Measurements from ENCODE around the gene KIAA2012.

The KIAA2012 gene

GRCh38 chr2:202147775-202148174 lies 74.7 kb downstream of the KIAA2012 start:
- no peak overlapping the region for H3K9ac ChIP-seq (ENCODE audit: low read length)
- no peak overlapping the region for H3K27ac ChIP-seq (ENCODE audit: low read length)
- no peak overlapping the region for H2AFZ ChIP-seq (ENCODE audit: low read depth, low read length)
- no peak overlapping the region for H3K4me2 ChIP-seq (ENCODE audit: low read length)
- H3K4me3 ChIP-seq (ENCODE audit: low read length): no peak overlapping the region
- no peaks in the 10 kb centered on the region for H3K9me3 ChIP-seq (ENCODE audit: insufficient read depth, low read length)
- H3K36me3 ChIP-seq (replicated peaks; ENCODE audit: low read depth, low read length): no peaks in the 10 kb centered on the region
- H3K27me3 ChIP-seq (ENCODE audit: low read depth, low read length): no peaks in the 10 kb centered on the region
- no peaks in the 10 kb centered on the region for H3K79me2 ChIP-seq (ENCODE audit: low read length)
- TF ChIP-seq, protein P1, sequence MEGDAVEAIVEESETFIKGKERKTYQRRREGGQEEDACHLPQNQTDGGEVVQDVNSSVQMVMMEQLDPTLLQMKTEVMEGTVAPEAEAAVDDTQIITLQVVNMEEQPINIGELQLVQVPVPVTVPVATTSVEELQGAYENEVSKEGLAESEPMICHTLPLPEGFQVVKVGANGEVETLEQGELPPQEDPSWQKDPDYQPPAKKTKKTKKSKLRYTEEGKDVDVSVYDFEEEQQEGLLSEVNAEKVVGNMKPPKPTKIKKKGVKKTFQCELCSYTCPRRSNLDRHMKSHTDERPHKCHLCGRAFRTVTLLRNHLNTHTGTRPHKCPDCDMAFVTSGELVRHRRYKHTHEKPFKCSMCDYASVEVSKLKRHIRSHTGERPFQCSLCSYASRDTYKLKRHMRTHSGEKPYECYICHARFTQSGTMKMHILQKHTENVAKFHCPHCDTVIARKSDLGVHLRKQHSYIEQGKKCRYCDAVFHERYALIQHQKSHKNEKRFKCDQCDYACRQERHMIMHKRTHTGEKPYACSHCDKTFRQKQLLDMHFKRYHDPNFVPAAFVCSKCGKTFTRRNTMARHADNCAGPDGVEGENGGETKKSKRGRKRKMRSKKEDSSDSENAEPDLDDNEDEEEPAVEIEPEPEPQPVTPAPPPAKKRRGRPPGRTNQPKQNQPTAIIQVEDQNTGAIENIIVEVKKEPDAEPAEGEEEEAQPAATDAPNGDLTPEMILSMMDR (IDR thresholded peaks at IDR 0.05; ENCODE audit: low read depth, low read length): no peak
- H3K4me1 ChIP-seq (ENCODE audit: low read length): no peaks in the 10 kb centered on the region
- no peaks in the 10 kb centered on the region for H4K20me1 ChIP-seq (ENCODE audit: insufficient read depth, low read length)

GRCh38 chr2:202148515-202149154 lies 75.6 kb downstream of the KIAA2012 start:
- Histone ChIP-seq H3K4me1 (ENCODE audit: low read length) (no peaks in the 10 kb centered on the region), H3K4me2 (ENCODE audit: low read length) (no peak overlapping the region), H2AFZ (ENCODE audit: low read depth, low read length) (no peak overlapping the region), H3K9ac (ENCODE audit: low read length) (no peak overlapping the region), H3K9me3 (ENCODE audit: insufficient read depth, low read length) (no peaks in the 10 kb centered on the region), H3K4me3 (ENCODE audit: low read length) (no peak overlapping the region), H3K79me2 (ENCODE audit: low read length) (no peaks in the 10 kb centered on the region), H3K27ac (ENCODE audit: low read length) (no peak overlapping the region), H4K20me1 (ENCODE audit: insufficient read depth, low read length) (no peaks in the 10 kb centered on the region), H3K36me3 (replicated peaks; ENCODE audit: low read depth, low read length) (no peaks in the 10 kb centered on the region), H3K27me3 (ENCODE audit: low read depth, low read length) (no peaks in the 10 kb centered on the region; the same call in 1 of the 2 replicates)
- TF ChIP-seq, protein P1 (IDR thresholded peaks at IDR 0.05; ENCODE audit: low read depth, low read length): no peak
- no peak for TF ChIP-seq EZH2phosphoT487 (IDR thresholded peaks at IDR 0.05; ENCODE audit: low read depth)

GRCh38 chr2:202149155-202149762 lies 76.2 kb downstream of the KIAA2012 start:
- H3K9me3 ChIP-seq (ENCODE audit: insufficient read depth, low read length): no peaks in the 10 kb centered on the region
- no peak overlapping the region for H3K27ac ChIP-seq (ENCODE audit: low read length)
- H3K79me2 ChIP-seq (ENCODE audit: low read length): no peaks in the 10 kb centered on the region
- TF ChIP-seq EZH2phosphoT487 (IDR thresholded peaks at IDR 0.05; ENCODE audit: low read depth): no peak
- TF ChIP-seq, protein P1 (IDR thresholded peaks at IDR 0.05; ENCODE audit: low read depth, low read length): no peak
- H3K36me3 ChIP-seq (replicated peaks; ENCODE audit: low read depth, low read length): no peaks in the 10 kb centered on the region
- H4K20me1 ChIP-seq (ENCODE audit: insufficient read depth, low read length): no peaks in the 10 kb centered on the region
- H2AFZ ChIP-seq (ENCODE audit: low read depth, low read length): no peak overlapping the region
- no peaks in the 10 kb centered on the region; the same call in 1 of the 2 replicates for H3K27me3 ChIP-seq (ENCODE audit: low read depth, low read length)
- no peak overlapping the region for H3K9ac ChIP-seq (ENCODE audit: low read length)
- no peak overlapping the region for H3K4me2 ChIP-seq (ENCODE audit: low read length)
- no peak overlapping the region for H3K4me3 ChIP-seq (ENCODE audit: low read length)
- H3K4me1 ChIP-seq (ENCODE audit: low read length): no peaks in the 10 kb centered on the region

GRCh38 chr2:202149936-202150335 lies 76.9 kb downstream of the KIAA2012 start:
- Histone ChIP-seq H4K20me1 (ENCODE audit: insufficient read depth, low read length) (no peaks in the 10 kb centered on the region), H3K9me3 (ENCODE audit: insufficient read depth, low read length) (no peaks in the 10 kb centered on the region), H2AFZ (ENCODE audit: low read depth, low read length) (no peak overlapping the region)

More at GRCh38 chr2:202149936-202150335, 76.9 kb downstream of the KIAA2012 start:
- no peaks in the 10 kb centered on the region for H3K4me1 ChIP-seq (ENCODE audit: low read length)
- TF ChIP-seq, protein P1 (IDR thresholded peaks at IDR 0.05; ENCODE audit: low read depth, low read length): no peak
- TF ChIP-seq EZH2phosphoT487 (IDR thresholded peaks at IDR 0.05; ENCODE audit: low read depth): no peak
- no peak overlapping the region for H3K9ac ChIP-seq (ENCODE audit: low read length)
- H3K27me3 ChIP-seq (ENCODE audit: low read depth, low read length): no peaks in the 10 kb centered on the region; the same call in 1 of the 2 replicates
- H3K4me3 ChIP-seq (ENCODE audit: low read length): no peak overlapping the region
- no peak overlapping the region for H3K27ac ChIP-seq (ENCODE audit: low read length)
- H3K36me3 ChIP-seq (replicated peaks; ENCODE audit: low read depth, low read length): no peaks in the 10 kb centered on the region
- H3K79me2 ChIP-seq (ENCODE audit: low read length): no peaks in the 10 kb centered on the region
- no peak overlapping the region for H3K4me2 ChIP-seq (ENCODE audit: low read length)

Measured in OCI-LY3 (cell line).